Hepatocyte (in vitro differentiated cells): ENCODE measurements around the gene MEGF11. TPM values are rescaled to one million over a fixed set of nuclear protein-coding genes. Genes with fewer than 3 reads are reported as not detected.

Experiments used
- DNase-seq: peaks from one replicate; pipeline ENCODE4 v3.0.0-alpha.2; 2016; ENCODE audit warnings: low spot score
- H2AFZ ChIP-seq: fragments of 200-600 bp; sonication (generic); 2 replicates; pipeline ENCODE4 v1.6.0; 2016; ENCODE audit warnings: antibody characterized with exemption, mild to moderate bottlenecking
- H3K27ac ChIP-seq: fragments of 200-600 bp; sonication (generic); 2 replicates; pipeline ENCODE4 v1.5.1; 2016; ENCODE audit warnings: mild to moderate bottlenecking
- H3K27me3 ChIP-seq: fragments of 200-600 bp; sonication (generic); 2 replicates; pipeline ENCODE4 v1.6.1; 2016
- H3K36me3 ChIP-seq: fragments of 200-600 bp; sonication (generic); replicated peaks from 2 replicates; pipeline ENCODE4 v1.5.1; 2016; ENCODE audit warnings: low read depth; ENCODE audit not compliant: insufficient read depth
- H3K4me1 ChIP-seq: fragments of 200-600 bp; sonication (generic); 2 replicates; pipeline ENCODE4 v1.5.1; 2016; ENCODE audit warnings: mild to moderate bottlenecking, moderate library complexity; ENCODE audit not compliant: insufficient read depth
- H3K4me2 ChIP-seq: fragments of 200-600 bp; sonication (generic); 2 replicates; pipeline ENCODE4 v1.6.0; 2016
- H3K4me3 ChIP-seq: fragments of 200-600 bp; sonication (generic); 2 replicates; pipeline ENCODE4 v1.5.1; 2016; ENCODE audit warnings: mild to moderate bottlenecking
- H3K79me2 ChIP-seq: fragments of 200-600 bp; sonication (generic); 2 replicates; pipeline ENCODE4 v1.6.0; 2017; ENCODE audit warnings: mild to moderate bottlenecking
- H3K9me2 ChIP-seq: fragments of 200-600 bp; sonication (generic); replicated peaks from 2 replicates; pipeline ENCODE4 v1.6.0; 2017; ENCODE audit warnings: mild to moderate bottlenecking; ENCODE audit not compliant: insufficient read depth
- H3K9me3 ChIP-seq: fragments of 200-600 bp; sonication (generic); 2 replicates; pipeline ENCODE4 v1.5.1; 2016; ENCODE audit warnings: low read depth, mild to moderate bottlenecking
- H4K20me1 ChIP-seq: fragments of 200-600 bp; sonication (generic); 2 replicates; pipeline ENCODE4 v1.6.0; 2016; ENCODE audit warnings: mild to moderate bottlenecking; ENCODE audit not compliant: insufficient read depth, poor library complexity, severe bottlenecking
- CTCF ChIP-seq: fragments of 200-600 bp; sonication (generic); IDR thresholded peaks from 2 replicates; pipeline ENCODE4 v1.5.1; 2016; ENCODE audit warnings: antibody characterized with exemption, mild to moderate bottlenecking; ENCODE audit not compliant: poor library complexity
- EZH2 ChIP-seq: fragments of 200-600 bp; sonication (generic); IDR thresholded peaks from 2 replicates; pipeline ENCODE4 v1.6.1; 2016; ENCODE audit warnings: antibody characterized with exemption, mild to moderate bottlenecking, borderline replicate concordance
- EZH2phosphoT487 ChIP-seq: fragments of 200-600 bp; sonication (generic); IDR thresholded peaks from one replicate; pipeline ENCODE4 v1.6.1; 2018; ENCODE audit warnings: antibody characterized with exemption, mild to moderate bottlenecking, low read depth, moderate library complexity; ENCODE audit not compliant: unreplicated experiment, severe bottlenecking
- WGBS: methylation state at CpG from one replicate; pipeline ENCODE4 v1.1.6; 2016; ENCODE audit warnings: low lambda C conversion rate; ENCODE audit errors: missing lambda C conversion rate; 5-methylcytosine and 5-hydroxymethylcytosine counted together
- polyA plus RNA-seq: library from polyadenylated mRNA; unstranded; fragments of >200 nt; fragmentation: Nextera tagmentation; extraction: Ambion mirVana; gene quantifications from 2 replicates; pipeline ENCODE4 v1.2.1, GENCODE V29; 2016
- total RNA-seq: library from RNA; depleted of rRNA; stranded (reverse); fragments of >200 nt; gene quantifications from 2 replicates; pipeline ENCODE4 v1.2.3, GENCODE V29; 2014

Gene MEGF11
- total and polyA plus RNA-seq, 2 experiments from 2014 or later = 0.07 to 0.25 TPM

- no peaks in the 10 kb centered on the region for H3K79me2 ChIP-seq
- H3K4me1 ChIP-seq = no peaks in the 10 kb centered on the region
- no peak for TF ChIP-seq EZH2phosphoT487
- TF ChIP-seq EZH2 = no peak
- no peak for TF ChIP-seq CTCF
- H3K9me3 ChIP-seq = no peaks in the 10 kb centered on the region
- no peaks in the 10 kb centered on the region for H3K9me2 ChIP-seq
- no peak for DNase-seq
- no peaks in the 10 kb centered on the region for H3K36me3 ChIP-seq
- H4K20me1 ChIP-seq = no peaks in the 10 kb centered on the region
- H2AFZ ChIP-seq = no peak overlapping the region
- H3K27me3 ChIP-seq = peaks cover 37% of the 10 kb centered on the region
- H3K27ac ChIP-seq = no peak overlapping the region
- no peak overlapping the region for H3K4me3 ChIP-seq
- 43% methylated on average over 9 of the region's 9 CpGs for WGBS
- peak overlapping the region; percentile 92 for H3K4me2 ChIP-seq
Observed at GRCh38 chr15:65982627-65983322, 270.8 kb downstream of the MEGF11 start.

GRCh38 chr15:65981837-65982626 is 271.5 kb downstream of the MEGF11 start:
- H3K4me2 ChIP-seq = peak overlapping the region; percentile 92
- H3K36me3 ChIP-seq = no peaks in the 10 kb centered on the region
- H3K27ac ChIP-seq = no peak overlapping the region
- no peak overlapping the region for H2AFZ ChIP-seq
- peaks cover 35% of the 10 kb centered on the region for H3K27me3 ChIP-seq
- H3K9me3 ChIP-seq = no peaks in the 10 kb centered on the region
- 7% methylated on average over 42 of the region's 42 CpGs for WGBS
- no peaks in the 10 kb centered on the region for H3K9me2 ChIP-seq
- no peaks in the 10 kb centered on the region for H3K4me1 ChIP-seq
- no peaks in the 10 kb centered on the region for H3K79me2 ChIP-seq
- H4K20me1 ChIP-seq = no peaks in the 10 kb centered on the region
- no peak for TF ChIP-seq EZH2
- peak; percentile 28 for TF ChIP-seq CTCF
- no peak for TF ChIP-seq EZH2phosphoT487
- DNase-seq = peak; percentile 69
- H3K4me3 ChIP-seq = peak overlapping the region; percentile 42

GRCh38 chr15:65980824-65981456 is 272.6 kb downstream of the MEGF11 start:
- H3K27ac ChIP-seq = no peak overlapping the region
- TF ChIP-seq EZH2 (no peak), CTCF (peak; percentile 77)
- WGBS = 43% methylated on average over 5 of the region's 5 CpGs
- H3K4me1 ChIP-seq = no peaks in the 10 kb centered on the region
- DNase-seq = peak; percentile 81
- no peak overlapping the region for H3K4me3 ChIP-seq
- no peak overlapping the region for H3K4me2 ChIP-seq
- no peaks in the 10 kb centered on the region for H3K9me2 ChIP-seq
- no peaks in the 10 kb centered on the region for H3K79me2 ChIP-seq
- H2AFZ ChIP-seq = no peak overlapping the region
- no peaks in the 10 kb centered on the region for H3K36me3 ChIP-seq
- H3K9me3 ChIP-seq = no peaks in the 10 kb centered on the region
- H4K20me1 ChIP-seq = no peaks in the 10 kb centered on the region
- peaks cover 27% of the 10 kb centered on the region for H3K27me3 ChIP-seq
